ENCODE results near the gene ATRNL1.

ATRNL1 gene

GRCh38 chr10:115914475-115914874, 821.3 kb downstream of the ATRNL1 start:
- no peaks in the 10 kb centered on the region for H3K9me3 ChIP-seq (ENCODE audit: insufficient read depth, low read length)
- H2AFZ ChIP-seq (ENCODE audit: low read depth, low read length), result no peak overlapping the region
- H3K9ac ChIP-seq (ENCODE audit: low read length), result no peak overlapping the region
- TF ChIP-seq EZH2phosphoT487 (IDR thresholded peaks at IDR 0.05; ENCODE audit: low read depth), result no peak
- TF ChIP-seq, protein P1, sequence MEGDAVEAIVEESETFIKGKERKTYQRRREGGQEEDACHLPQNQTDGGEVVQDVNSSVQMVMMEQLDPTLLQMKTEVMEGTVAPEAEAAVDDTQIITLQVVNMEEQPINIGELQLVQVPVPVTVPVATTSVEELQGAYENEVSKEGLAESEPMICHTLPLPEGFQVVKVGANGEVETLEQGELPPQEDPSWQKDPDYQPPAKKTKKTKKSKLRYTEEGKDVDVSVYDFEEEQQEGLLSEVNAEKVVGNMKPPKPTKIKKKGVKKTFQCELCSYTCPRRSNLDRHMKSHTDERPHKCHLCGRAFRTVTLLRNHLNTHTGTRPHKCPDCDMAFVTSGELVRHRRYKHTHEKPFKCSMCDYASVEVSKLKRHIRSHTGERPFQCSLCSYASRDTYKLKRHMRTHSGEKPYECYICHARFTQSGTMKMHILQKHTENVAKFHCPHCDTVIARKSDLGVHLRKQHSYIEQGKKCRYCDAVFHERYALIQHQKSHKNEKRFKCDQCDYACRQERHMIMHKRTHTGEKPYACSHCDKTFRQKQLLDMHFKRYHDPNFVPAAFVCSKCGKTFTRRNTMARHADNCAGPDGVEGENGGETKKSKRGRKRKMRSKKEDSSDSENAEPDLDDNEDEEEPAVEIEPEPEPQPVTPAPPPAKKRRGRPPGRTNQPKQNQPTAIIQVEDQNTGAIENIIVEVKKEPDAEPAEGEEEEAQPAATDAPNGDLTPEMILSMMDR (IDR thresholded peaks at IDR 0.05; ENCODE audit: low read depth, low read length), result no peak
- no peaks in the 10 kb centered on the region for H3K79me2 ChIP-seq (ENCODE audit: low read length)
- H3K4me2 ChIP-seq (ENCODE audit: low read length), result no peak overlapping the region
- no peaks in the 10 kb centered on the region for H3K27me3 ChIP-seq (ENCODE audit: low read depth, low read length)
- H4K20me1 ChIP-seq (ENCODE audit: insufficient read depth, low read length), result no peaks in the 10 kb centered on the region
- no peak overlapping the region for H3K27ac ChIP-seq (ENCODE audit: low read length)
- no peaks in the 10 kb centered on the region for H3K4me1 ChIP-seq (ENCODE audit: low read length)
- no peaks in the 10 kb centered on the region for H3K36me3 ChIP-seq (replicated peaks; ENCODE audit: low read depth, low read length)
- no peak overlapping the region for H3K4me3 ChIP-seq (ENCODE audit: low read length)

GRCh38 chr10:115915429-115915828, 822.3 kb downstream of the ATRNL1 start:
- Histone ChIP-seq H3K79me2 (ENCODE audit: low read length) (no peaks in the 10 kb centered on the region), H3K4me1 (ENCODE audit: low read length) (no peaks in the 10 kb centered on the region), H2AFZ (ENCODE audit: low read depth, low read length) (no peak overlapping the region), H3K9ac (ENCODE audit: low read length) (no peak overlapping the region), H4K20me1 (ENCODE audit: insufficient read depth, low read length) (no peaks in the 10 kb centered on the region), H3K4me2 (ENCODE audit: low read length) (no peak overlapping the region), H3K27ac (ENCODE audit: low read length) (no peak overlapping the region), H3K9me3 (ENCODE audit: insufficient read depth, low read length) (no peaks in the 10 kb centered on the region), H3K4me3 (ENCODE audit: low read length) (no peak overlapping the region), H3K36me3 (replicated peaks; ENCODE audit: low read depth, low read length) (no peaks in the 10 kb centered on the region), H3K27me3 (ENCODE audit: low read depth, low read length) (no peaks in the 10 kb centered on the region)
- TF ChIP-seq, protein P1 (IDR thresholded peaks at IDR 0.05; ENCODE audit: low read depth, low read length), result no peak
- no peak for TF ChIP-seq EZH2phosphoT487 (IDR thresholded peaks at IDR 0.05; ENCODE audit: low read depth)

GRCh38 chr10:115918812-115919211, 825.6 kb downstream of the ATRNL1 start:
- H4K20me1 ChIP-seq (ENCODE audit: insufficient read depth, low read length), result no peaks in the 10 kb centered on the region
- H3K4me2 ChIP-seq (ENCODE audit: low read length), result no peak overlapping the region
- H3K27me3 ChIP-seq (ENCODE audit: low read depth, low read length), result no peaks in the 10 kb centered on the region
- no peaks in the 10 kb centered on the region for H3K79me2 ChIP-seq (ENCODE audit: low read length)
- H3K36me3 ChIP-seq (replicated peaks; ENCODE audit: low read depth, low read length), result no peaks in the 10 kb centered on the region
- H2AFZ ChIP-seq (ENCODE audit: low read depth, low read length), result no peak overlapping the region
- no peak for TF ChIP-seq EZH2phosphoT487 (IDR thresholded peaks at IDR 0.05; ENCODE audit: low read depth)
- TF ChIP-seq, protein P1 (IDR thresholded peaks at IDR 0.05; ENCODE audit: low read depth, low read length), result no peak
- H3K9ac ChIP-seq (ENCODE audit: low read length), result no peak overlapping the region
- no peak overlapping the region for H3K27ac ChIP-seq (ENCODE audit: low read length)
- no peaks in the 10 kb centered on the region for H3K9me3 ChIP-seq (ENCODE audit: insufficient read depth, low read length)
- H3K4me3 ChIP-seq (ENCODE audit: low read length), result no peak overlapping the region
- no peaks in the 10 kb centered on the region for H3K4me1 ChIP-seq (ENCODE audit: low read length)

DNA sequence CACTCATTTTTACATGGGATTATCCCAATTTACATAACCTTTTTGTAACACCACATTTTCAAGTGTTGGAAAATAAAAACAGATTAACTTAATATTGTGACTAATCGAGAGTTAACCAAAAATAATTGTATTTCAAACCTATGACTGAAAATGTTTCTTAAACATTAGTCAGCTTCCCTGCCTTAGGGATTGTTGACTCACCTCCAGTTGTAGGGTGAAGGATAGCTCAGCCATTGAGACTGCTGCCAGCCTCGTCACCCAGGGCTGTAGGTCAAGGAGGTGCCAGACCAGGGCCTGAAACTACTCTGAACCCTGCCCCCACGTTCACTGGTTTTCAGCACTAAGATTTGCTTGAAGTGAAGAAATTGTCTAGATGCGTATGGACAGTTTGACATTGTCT, 828.6 kb downstream of the ATRNL1 start:
- Histone ChIP-seq H4K20me1 (ENCODE audit: insufficient read depth, low read length) (no peaks in the 10 kb centered on the region), H2AFZ (ENCODE audit: low read depth, low read length) (no peak overlapping the region), H3K36me3 (replicated peaks; ENCODE audit: low read depth, low read length) (no peaks in the 10 kb centered on the region), H3K9ac (ENCODE audit: low read length) (no peak overlapping the region), H3K79me2 (ENCODE audit: low read length) (no peaks in the 10 kb centered on the region), H3K27ac (ENCODE audit: low read length) (no peak overlapping the region), H3K27me3 (ENCODE audit: low read depth, low read length) (no peaks in the 10 kb centered on the region), H3K4me2 (ENCODE audit: low read length) (no peak overlapping the region), H3K4me3 (ENCODE audit: low read length) (no peak overlapping the region), H3K4me1 (ENCODE audit: low read length) (no peaks in the 10 kb centered on the region), H3K9me3 (ENCODE audit: insufficient read depth, low read length) (no peaks in the 10 kb centered on the region)
- TF ChIP-seq, protein P1 (IDR thresholded peaks at IDR 0.05; ENCODE audit: low read depth, low read length), result no peak
- TF ChIP-seq EZH2phosphoT487 (IDR thresholded peaks at IDR 0.05; ENCODE audit: low read depth), result no peak
